Measurements from ENCODE around the gene MAML1. TPM values are rescaled to one million over a fixed set of nuclear protein-coding genes. Genes with fewer than 3 reads are reported as not detected.

MAML1 gene
- total and polyA plus RNA-seq, 10 of the 15 experiments (the other 5 are each of a cell fraction or from before 2014, with no cell fraction given) = 0.42 to 23.9 (median 7.3) TPM

- no peak for FAIRE-seq
- Histone ChIP-seq H3K79me2 (ENCODE audit: control insufficient read depth, insufficient read depth, low read length) (peaks cover 27% of the 10 kb centered on the region), H3K9ac (ENCODE audit: control insufficient read depth, insufficient read depth, low read length) (peak overlapping the region; percentile 63), H3K9me3 (replicated peaks; ENCODE audit: control insufficient read depth, insufficient read depth, low read length) (no peaks in the 10 kb centered on the region), H4K20me1 (ENCODE audit: control insufficient read depth, insufficient read depth) (peaks cover 11% of the 10 kb centered on the region), H2AFZ (ENCODE audit: control insufficient read depth, low read depth, low read length) (no peak overlapping the region; the same call in 1 of the 2 replicates), H3K4me1 (ENCODE audit: control insufficient read depth, insufficient read depth, low read length) (peaks cover 38% of the 10 kb centered on the region), H3K4me2 (ENCODE audit: control insufficient read depth, insufficient read depth) (peak overlapping the region; percentile 99), H3K27me3 (replicated peaks in 1 of 2; ENCODE audit: control insufficient read depth in 2 of 2, insufficient read depth in 2 of 2, low read length in 1 of 2) (no peaks in the 10 kb centered on the region), H3K4me3 (peak overlapping the region; percentile 65), H3K36me3 (ENCODE audit: control insufficient read depth in 2 of 2, insufficient read depth in 2 of 2, low read length in 1 of 2) (no peaks in the 10 kb centered on the region; a peak in 1 of 4 replicates), H3K27ac (ENCODE audit: control insufficient read depth, insufficient read depth) (peak overlapping the region; percentile 96)
- SMC1A ChIA-PET (ENCODE audit: uncharacterized antibody, unreplicated experiment) = no interaction called here
- TF ChIP-seq DPF2 (IDR thresholded peaks at IDR 0.05) = 0 out of 2 replicates have a peak, but pooled peaks have one; percentile 22
- no peak for TF ChIP-seq ZNF24 (IDR thresholded peaks at IDR 0.05)
- no peak for TF ChIP-seq RBBP5 (conservative IDR thresholded peaks at IDR 0.05)
- TF ChIP-seq ZZZ3 (IDR thresholded peaks at IDR 0.05; ENCODE audit: control insufficient read depth, insufficient read length, low read depth) = no peak
- no peak for TF ChIP-seq ZNF622 (IDR thresholded peaks at IDR 0.05)
- TF ChIP-seq MYC (IDR thresholded peaks at IDR 0.05; ENCODE audit: insufficient read depth, insufficient read length, insufficient replicate concordance, low read length, severe bottlenecking) = no peak
- TF ChIP-seq MLLT1 (IDR thresholded peaks at IDR 0.05) = peak; percentile 82
- TF ChIP-seq NR2C2 (IDR thresholded peaks at IDR 0.05; ENCODE audit: borderline replicate concordance, control insufficient read depth, insufficient read length, low read depth) = no peak
- peak; percentile 48 for TF ChIP-seq MEF2B (IDR thresholded peaks at IDR 0.05; ENCODE audit: partially characterized antibody, poor library complexity, severe bottlenecking)
- TF ChIP-seq CBX5 (IDR thresholded peaks at IDR 0.05; ENCODE audit: low read depth) = no peak
- no peak for TF ChIP-seq BRCA1 (IDR thresholded peaks at IDR 0.05; ENCODE audit: low read depth, low read length)
- intact Hi-C loops (cut with micrococcal nuclease; ENCODE audit: unreplicated experiment) (no loop called here), in situ Hi-C loops (cut with MboI) (loop anchor here (10.0 to 25.0 kb wide), 2 partner anchors 994 to 1693 kb away; partner anchors contain the start of gene MGAT1)
- no peak for DNase-seq (ENCODE audit: low read depth, low spot score)
- BruUV-seq (replicated peaks) = TSS peak; percentile 90
- POLR2A ChIA-PET = interaction anchor here (0.6 to 1.3 kb wide), 4 partner anchors 9 to 83 kb away, joined by 3 to 5 read pairs (median 3); no protein-coding TSS in a partner anchor
- ATAC-seq = no peak
- 60% methylated on average over 14 of the region's 14 CpGs for whole genome bisulfite sequencing (ENCODE audit: insufficient coverage, insufficient replicate concordance, low lambda C conversion rate, missing lambda C conversion rate)
- CTCF ChIA-PET = interaction anchor here (0.6 to 0.9 kb wide), 2 partner anchors 33 to 102 kb away, joined by 3 read pairs; no protein-coding TSS in a partner anchor
- RAD21 ChIA-PET (ENCODE audit: unreplicated experiment) = interaction anchor here (1.1 to 1.7 kb wide), 2 partner anchors 14 to 16 kb away, joined by 3 to 4 read pairs; no protein-coding TSS in a partner anchor
Measured at GRCh38 chr5:179817890-179818745, 85.5 kb downstream of the MAML1 start.
